ENCODE results near the gene CRAMP1.
"Not testable (repeated sequence)": the region's sequence is repeated elsewhere in the genome, so short reads cannot be mapped to it uniquely, and the experiment has no call there.

Gene CRAMP1

DNA sequence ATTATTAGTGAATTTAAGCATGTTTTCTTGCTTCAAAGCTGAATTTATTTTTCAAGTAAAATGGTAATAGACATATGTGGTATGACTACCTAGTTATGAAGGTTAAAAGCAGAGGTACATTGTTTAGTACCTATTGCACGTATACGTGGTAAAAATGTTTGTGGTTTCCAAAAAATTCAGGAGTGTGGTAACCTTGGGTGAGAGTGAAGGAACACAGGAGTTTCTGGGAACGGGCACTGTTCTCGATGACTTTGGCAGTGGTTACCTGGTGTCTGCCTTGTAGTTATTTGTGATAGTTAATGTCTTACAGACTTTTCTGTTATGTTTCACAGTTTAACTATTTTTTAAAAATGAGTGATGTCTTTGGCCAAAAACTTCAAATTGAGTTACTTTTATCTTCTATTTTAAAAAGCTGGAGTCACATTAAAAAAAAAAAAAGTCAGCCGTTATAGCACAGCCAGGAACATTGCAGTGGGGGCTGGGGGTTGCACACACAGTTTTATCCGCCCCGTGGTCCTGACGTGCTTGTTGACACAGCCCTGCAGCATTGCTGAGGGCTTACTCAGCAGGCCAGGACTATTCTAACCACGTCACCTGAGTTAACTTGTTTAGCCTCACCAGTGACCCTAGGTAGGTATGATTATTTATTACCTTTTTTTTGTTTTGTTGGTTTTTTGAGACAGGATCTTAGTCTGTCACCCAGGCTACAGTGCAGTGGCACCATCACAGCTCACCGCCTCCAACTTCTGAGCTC is 76.8 kb downstream of the CRAMP1 start:
- no peak for DNase-seq

DNA sequence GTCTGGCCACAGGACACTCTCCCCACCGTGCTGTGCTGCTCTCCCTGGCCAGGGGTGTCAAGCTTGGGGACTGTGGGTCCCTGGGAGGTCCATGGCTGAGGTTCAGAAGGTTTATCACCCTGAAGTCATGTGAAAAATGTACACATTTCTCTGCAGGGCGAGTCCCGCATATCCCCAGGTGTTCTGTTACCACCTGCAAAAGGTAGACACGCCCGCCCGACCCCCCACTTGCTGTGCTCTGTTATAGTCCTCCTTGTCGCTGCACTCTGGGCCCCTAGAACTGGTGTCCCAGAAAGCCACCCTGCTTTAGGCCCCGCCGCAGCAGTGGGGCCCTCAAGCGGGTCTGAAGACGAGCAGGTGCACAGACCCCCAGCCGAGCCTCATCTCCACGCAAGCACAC is 77.7 kb downstream of the CRAMP1 start:
- DNase-seq = no peak

DNA sequence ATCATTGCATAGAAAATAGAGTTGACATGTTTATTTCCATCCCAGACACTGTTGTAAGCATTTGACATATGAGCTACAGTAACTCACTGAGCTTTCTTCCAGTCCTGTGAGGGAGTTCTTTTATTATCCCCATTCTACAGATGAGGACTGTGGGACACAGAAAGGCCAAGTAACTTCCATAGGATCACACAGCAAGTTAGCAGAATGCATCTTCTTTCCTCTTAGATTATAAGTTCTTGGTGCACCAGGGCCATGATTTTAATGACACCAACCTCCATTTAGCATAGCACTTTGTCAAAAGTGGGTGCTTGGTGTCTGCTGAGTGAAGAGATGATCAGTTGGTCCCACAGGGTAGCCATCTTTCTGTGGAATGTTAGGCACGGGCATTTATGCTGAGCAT is 78.7 kb downstream of the CRAMP1 start:
- no peak for DNase-seq

DNA sequence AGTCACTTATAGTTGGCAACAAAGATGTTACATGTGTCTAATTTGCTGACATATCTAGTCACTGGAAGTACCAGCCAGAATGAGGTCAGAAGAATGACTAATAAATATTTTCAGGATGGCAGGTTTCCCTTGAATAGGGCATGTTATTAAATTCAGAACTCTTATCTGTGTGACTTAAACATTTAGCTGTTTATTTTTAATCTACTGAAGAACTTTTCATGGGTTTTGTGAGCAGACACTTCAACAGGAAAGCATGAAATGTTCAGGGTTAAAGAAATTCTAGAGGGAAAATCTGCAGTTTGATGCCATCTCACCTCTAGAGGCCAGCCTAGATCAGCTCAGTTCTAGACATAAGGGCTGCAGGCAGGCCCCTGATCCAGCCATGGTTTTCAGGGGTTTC is 79.1 kb downstream of the CRAMP1 start:
- no peak for DNase-seq

DNA sequence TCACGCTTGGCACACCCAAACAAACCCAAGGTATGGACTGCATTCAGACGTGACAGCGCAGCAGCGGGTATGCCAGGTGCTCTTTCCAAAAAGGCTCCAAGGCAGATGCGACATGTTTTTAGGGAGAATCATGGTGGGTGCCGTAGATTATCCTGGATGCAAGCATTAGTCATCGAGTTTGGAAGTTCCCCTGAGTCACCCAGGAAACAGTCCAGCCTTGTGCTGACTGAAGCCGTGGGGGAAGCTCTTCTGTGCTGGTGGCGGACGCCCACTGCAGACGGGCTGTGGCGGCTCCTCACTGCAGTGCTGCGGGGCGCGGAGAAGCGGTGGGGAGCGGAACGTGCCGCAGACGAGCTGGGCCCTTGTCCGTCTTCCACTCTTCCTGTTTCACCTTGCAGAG is 79.8 kb downstream of the CRAMP1 start:
- DNase-seq = no peak

DNA sequence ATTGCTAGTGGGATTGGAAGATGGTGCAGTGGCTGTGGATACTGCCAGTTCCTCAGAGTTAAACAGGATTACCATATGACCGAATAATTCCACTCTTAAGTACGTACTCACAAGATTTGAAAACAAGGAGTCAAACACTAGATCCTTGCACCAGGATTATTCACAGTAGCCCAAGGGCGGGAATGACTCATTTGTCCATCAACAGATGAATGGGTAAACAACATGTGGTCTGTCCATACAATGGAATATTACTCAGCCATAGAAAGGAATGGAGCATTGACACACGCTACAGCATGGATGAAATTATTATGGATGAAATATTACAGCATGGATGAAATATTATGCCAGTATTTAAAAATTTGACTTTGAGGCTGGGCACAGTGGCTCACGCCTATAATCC is 84.7 kb downstream of the CRAMP1 start:
- DNase-seq = no peak

DNA sequence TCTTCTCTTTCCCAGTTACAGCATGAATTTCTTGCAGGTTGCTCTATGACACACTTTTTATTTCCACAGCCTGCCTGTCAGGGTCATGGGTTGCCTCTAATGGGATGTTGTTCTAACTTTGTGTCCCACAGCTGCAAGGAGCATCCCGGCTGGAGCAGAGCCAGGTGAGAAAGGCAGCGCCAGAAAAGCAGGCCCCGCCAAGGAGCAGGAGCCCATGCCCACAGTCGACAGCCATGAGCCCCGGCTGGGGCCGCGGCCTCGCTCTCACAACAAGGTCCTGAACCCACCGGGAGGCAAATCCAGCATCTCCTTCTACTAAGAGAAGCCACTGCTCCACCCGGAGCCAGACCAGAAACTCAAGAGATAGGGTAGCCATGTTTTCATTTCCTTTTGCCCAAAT is 86.5 kb downstream of the CRAMP1 start:
- DNase-seq = no peak

DNA sequence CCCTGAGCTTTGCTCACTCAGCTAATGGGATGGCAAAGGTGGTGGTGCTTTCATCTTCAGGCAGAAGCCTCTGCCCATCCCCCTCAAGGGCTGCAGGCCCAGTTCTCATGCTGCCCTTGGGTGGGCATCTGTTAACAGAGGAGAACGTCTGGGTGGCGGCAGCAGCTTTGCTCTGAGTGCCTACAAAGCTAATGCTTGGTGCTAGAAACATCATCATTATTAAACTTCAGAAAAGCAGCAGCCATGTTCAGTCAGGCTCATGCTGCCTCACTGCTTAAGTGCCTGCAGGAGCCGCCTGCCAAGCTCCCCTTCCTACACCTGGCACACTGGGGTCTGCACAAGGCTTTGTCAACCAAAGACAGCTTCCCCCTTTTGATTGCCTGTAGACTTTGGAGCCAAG is 88.1 kb downstream of the CRAMP1 start:
- DNase-seq = no peak

DNA sequence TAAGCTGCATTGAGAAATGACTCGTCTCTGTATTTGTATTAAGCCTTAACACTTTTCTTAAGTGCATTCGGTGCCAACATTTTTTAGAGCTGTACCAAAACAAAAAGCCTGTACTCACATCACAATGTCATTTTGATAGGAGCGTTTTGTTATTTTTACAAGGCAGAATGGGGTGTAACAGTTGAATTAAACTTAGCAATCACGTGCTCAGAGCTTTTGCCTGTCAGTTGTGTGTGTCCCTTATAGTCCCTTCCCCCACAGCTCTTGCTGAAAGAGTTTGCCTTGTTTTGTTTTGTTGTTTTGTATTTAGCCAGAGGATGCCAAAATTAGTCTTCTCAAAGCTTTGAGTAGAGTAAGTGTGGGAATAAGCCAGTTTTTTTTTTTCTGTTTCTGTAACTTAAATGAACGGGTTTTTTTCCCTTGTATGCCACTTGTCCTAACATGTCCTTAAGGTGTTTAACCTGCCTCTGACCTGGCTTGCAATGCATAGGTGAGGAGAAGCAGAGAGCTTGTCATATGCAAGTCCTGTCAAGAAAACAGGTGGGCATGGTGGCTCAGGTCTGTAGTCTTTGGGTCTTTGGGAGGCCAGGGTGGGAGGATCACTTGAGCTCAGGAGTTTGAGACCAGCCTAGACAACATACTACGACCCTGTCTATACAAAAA is 89.2 kb downstream of the CRAMP1 start:
- no peak for DNase-seq

DNA sequence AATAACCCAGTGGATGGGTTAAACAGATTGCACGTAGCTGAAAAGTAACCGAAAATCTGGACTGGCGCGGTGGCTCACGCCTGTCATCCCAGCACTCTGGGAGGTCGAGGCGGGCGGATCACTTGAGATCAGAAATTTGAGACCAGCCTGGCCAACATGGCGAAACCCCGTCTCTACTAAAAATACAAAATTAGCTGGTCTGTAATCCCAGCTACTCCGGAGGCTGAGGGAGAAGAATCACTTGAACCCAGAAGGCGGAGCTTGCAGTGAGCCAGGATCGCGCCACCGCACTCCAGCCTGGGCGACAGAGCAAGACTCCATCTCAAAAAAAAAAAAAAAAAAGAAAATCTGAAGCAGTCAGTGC is 93.1 kb downstream of the CRAMP1 start:
- not testable (repeated sequence) for DNase-seq

DNA sequence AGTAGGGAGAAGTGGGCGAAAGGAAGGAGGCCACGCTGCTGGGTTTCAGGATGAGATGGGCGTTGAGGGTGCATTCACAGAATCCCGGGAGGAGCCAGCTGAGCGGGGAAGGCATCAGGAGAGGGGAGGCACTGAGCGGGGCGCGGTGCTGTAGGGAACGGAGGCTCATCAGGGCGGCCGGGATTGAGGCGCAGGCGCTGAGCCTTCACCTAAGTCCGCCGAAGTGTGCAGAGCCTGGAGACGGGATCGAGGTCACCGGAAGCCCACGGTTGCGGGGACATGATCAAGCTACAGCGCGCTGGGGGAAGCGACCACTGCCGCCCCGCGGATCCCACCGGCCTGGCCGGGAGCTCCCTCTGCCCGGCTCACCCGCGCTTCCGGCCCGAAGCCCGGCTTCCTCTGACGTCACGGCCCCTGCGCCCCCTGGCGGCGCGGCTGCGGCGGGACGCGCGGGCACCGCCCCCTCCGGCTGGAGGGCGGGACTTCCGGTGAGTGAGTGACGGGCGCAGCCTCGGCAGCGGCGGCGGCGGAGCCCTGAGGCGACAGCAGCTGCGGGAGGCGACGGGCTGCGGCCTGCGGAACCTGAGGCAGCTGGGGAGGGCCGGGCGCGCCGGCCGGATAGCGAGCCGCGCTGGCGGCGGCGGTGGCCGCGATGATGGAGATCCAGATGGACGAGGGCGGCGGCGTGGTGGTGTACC is 93.7 kb downstream of the CRAMP1 start, which contains the start of gene MAPK8IP3:
TSS of gene MAPK8IP3 (plus strand) at position 508 of the 698 bp plus-strand sequence. CDS start at position 653, 145 bp downstream.
- peak; percentile 94 for DNase-seq

DNA sequence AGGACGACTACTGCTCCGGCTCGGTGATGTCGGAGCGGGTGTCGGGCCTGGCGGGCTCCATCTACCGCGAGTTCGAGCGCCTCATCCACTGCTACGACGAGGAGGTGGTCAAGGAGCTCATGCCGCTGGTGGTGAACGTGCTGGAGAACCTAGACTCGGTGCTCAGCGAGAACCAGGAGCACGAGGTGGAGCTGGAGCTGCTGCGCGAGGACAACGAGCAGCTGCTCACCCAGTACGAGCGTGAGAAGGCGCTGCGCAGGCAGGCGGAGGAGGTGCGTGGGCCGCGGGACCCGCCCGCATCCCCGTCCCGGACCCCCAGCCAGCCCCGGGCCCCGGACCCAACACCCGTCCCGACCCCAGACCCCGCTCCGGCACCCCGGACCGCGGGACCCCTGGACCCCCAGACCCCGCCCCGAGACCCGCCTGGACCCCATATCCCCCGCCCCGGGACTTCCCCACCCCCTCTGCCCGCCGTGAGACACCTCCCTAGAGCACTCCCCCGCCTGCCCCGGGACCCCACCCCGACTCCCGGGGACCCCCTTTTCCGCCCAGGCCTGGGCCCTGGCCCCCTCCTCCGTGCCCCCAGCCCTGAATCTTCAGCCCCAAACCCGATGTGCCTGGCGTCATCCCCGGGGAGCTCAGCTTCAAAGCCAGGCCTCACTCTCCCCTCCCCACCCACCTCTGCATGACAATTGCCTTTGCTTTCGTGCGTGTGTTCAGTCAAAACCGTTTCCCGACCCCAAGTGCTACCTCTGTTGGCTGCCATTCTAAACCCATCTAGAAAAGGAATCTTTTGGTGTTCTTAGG is 94.4 kb downstream of the CRAMP1 start:
- DNase-seq = peak; percentile 56

DNA sequence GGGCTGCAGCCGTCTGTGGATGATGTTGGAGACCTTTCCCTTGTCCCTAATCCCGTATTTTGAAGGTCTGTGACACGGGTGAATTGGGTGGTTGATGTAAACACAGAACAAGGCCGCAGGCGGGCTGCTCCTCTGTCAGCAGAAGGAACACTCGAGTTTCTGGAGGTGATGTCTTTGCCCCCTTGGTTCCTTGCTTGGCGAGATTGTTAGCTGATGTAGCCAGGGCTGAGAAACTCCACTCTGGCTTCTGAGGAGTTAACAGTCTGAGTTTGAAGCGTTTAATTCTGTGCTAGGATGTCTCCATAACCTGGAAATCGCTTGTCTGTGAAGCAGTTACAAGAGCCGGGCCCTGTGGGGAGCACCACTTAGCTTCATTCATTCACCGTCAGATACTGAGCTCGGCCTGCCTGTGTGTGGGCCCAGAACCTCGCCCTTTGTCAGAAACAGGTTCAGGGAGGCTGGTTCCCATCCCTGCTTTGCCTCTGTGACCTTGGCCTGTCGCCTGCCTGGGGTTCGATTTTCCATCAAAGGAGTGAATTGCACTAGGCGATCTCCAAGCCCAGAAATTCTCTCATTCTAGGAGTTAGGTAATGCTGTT is 95.1 kb downstream of the CRAMP1 start:
- DNase-seq = no peak

DNA sequence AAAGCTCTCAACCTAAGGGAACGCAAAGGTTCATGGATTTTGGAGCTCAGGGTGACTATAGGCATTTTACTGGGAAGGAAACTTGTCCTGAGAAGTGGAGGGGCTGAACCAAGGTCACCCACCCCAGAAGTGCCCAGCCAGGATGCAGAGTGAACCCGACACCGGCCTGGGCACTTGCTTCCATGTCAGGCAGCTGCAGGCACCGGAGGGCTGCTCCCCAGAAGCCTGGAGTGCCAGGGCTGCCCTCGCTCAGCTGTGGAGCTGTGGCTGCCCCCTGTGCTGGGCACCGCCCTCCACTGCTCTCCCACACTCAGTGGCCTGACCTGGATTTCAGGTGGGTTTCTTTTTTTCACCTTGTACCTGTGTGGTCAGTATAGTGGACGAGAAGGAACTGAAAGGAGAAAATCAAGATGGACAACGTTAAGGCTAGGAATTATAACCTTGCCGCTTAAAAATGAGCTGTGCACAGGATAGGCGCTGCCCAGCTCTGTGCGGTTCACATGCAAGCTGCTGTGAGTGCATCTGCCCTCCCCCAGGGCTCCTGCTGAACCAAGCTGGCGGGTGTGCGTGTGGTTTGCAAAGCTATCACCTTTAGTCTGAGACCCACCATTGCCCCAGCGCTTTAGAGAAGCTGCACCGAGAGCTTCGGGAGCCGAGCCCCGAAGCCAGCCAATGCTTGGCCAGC is 96.1 kb downstream of the CRAMP1 start:
- no peak for DNase-seq

DNA sequence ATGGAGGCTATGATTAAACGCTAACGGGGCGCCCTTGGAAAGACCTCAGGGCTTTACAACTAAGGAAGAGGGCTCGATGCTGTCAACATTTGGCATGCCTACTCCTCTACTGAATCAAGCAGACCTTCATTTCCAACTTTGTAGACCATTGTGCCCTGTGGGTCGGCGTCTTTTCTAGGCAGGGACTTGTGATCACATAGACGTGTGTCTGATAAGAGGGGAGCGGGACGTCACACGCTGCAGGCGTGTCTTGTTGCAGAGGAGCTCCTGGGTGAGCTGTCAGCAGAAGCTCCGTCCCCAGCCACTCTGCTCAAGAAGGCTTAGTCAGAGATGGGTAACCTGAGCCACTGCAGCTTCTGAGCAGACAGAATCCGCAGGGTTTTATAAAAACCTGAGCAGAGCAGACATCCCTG is 96.6 kb downstream of the CRAMP1 start:
- DNase-seq = peak; percentile 55

DNA sequence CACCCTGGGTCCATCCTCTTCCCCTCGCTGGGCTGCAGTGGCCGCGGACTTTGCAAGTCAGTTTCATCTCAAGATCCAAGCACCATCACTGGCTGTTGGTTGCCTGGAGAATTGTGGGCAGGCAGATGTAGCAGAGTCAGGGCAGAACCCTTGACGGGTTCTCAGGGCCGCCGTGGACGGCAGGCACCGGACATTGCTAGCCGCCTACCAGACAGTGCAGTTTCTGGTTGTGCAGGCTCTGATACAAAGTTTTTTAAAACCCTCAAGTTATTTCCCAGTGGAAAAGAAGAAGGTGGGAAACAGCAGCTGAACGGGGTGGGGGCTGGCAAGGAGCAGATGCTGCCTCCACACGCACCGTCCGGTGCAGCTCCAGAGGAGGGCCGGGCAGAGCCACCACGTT is 97.2 kb downstream of the CRAMP1 start:
- DNase-seq = no peak

DNA sequence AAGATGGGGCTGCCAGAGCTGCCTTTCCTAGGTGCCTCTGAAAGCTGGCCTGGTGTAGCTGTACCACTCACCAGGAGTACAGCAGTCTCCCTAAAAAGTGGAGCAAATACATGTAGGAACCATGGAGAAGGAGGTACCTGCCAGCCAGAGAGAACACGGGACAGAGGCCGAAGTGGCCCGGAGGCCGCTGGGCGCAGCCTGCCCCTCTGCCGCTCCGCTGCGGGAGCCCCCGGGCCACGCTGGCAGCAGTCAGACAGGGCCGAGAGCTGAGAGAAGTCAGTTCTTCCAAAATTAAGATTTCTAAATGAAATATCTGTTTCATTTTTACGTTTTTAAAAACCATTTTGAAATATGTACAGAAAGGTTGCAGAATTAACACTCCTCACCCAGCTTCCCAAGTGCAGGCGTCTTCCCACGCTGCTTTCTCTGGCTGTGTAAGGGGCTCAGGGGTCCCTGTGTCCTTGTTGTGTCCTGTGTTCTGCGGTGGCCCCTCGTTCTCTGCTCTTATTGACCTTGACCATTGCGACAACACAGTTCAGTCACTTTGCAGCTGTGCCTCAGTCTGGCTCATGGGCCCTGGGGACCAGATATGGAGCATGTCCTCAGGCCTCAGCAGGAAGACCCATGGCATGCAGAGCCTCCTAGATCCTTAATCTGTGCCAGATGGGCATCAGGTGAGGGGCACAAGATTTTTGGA is 98.8 kb downstream of the CRAMP1 start:
- no peak for DNase-seq

DNA sequence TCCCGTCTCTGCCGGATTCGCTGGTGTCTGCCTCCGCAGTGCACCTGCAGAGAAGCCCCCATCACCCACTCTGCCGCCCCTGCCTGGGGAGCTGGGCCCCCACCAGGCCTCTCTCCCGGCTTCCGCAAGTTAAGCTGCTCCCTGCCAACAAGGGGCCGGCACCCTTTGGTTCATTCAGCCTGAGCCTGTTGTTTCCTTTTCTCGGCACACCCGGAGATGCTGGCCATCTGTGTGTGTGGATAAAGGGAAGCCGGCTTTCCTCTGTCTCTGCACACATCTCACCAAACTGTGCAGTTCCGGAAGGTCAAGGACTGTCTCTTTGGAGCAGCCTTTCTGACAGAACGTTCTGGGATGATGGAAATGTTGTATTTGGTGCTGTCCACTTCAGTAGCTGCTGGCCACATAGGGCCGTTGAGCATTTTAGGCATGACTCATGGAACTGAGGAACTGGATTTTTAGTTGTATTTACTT is 100.7 kb downstream of the CRAMP1 start:
- no peak for DNase-seq

DNA sequence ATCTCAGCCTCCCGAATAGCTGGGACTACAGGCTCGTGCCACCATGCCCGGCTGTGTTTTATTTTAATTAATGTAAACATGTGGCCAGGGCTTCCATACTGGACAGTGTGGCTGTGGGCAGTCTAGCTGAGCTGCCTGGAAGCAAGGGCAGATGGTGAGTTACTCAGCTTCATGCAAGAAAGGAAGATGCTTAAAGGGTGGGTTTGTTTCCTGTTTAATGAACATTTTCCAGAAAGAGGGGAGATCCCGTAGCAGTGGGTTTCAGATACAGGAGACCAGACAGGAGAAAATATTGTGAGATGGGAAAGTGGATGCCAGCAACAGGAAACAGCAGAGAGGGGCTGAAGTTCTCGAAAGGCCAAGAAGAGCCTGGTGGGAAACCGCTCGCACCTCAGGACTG is 101.2 kb downstream of the CRAMP1 start:
- no peak for DNase-seq

DNA sequence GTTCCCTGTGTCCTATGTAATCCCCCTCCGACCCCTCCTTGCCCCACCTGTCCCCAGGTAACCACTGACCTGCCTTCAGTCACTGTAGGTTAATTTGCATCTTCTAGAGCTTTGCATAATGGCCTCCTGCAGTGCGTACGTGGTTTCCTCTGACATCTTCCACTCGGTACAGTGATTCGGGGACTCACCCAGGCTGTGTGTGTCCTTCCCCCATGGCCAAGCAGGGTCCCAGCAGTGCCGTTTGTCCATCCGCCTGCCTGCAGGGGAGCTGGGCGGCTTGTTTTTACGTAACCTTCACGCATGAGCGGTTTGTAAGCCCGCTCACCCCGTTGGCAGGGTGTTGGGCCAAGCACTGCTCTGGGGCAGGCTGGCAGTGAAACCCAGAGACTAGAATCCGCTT is 101.8 kb downstream of the CRAMP1 start:
- no peak for DNase-seq

DNA sequence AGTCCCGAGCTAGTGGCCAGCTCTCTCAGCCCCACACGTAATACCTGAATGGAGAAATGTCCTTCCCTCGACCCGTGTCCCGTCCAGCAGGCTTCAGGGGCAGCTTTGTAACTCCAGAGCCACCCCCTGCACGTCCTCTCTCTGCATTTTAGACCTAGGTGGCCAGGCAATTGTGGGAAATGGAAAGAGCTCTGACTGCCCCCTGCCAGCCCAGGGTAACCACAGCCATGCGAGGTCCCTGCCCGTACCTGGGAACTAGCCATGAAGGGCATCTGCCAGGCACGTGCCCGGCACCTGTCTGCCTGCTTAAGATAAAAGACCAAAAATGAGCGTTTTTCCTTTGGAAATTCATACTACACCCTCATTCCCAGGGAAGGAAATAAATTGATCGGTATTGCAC is 103.1 kb downstream of the CRAMP1 start:
- no peak for DNase-seq

All from activated CD8-positive, alpha-beta memory T cell treated with anti-CD3 and anti-CD28 coated beads, Interleukin-2, amount 50 U/mL, for 4 hours (primary cell).